ENCODE measurements around the gene ST7. TPM values are rescaled to one million over a fixed set of nuclear protein-coding genes. Genes with fewer than 3 reads are reported as not detected.

Gene ST7
- polyA plus RNA-seq, 2 of the 4 experiments (the other 2 are of a cell fraction): 16.2 to 26.0 TPM

GRCh38 chr7:117139397-117139984, 186.2 kb downstream of the ST7 start:
- no peaks in the 10 kb centered on the region for H3K9me3 ChIP-seq
- peaks cover 20% of the 10 kb centered on the region for H3K4me1 ChIP-seq
- no peak overlapping the region for H3K27ac ChIP-seq
- WGBS (ENCODE audit: missing lambda C conversion rate): 91% methylated on average over 3 of the region's 3 CpGs
- ChIA-PET POLR2A (no interaction called here), CTCF (interaction anchor here (0.6 kb wide), 1 partner anchor 206 kb away, joined by 3 read pairs; no protein-coding TSS in a partner anchor)
- TF ChIP-seq NFE2L2 (conservative IDR thresholded peaks at IDR 0.05; ENCODE audit: low read length) (no peak), JUN (IDR thresholded peaks at IDR 0.05) (no peak), PBX3 (IDR thresholded peaks at IDR 0.05) (no peak), HES2 (IDR thresholded peaks at IDR 0.05) (no peak)
- H3K4me2 ChIP-seq: no peak overlapping the region
- ATAC-seq: no peak
- FAIRE-seq: no peak
- no peak overlapping the region for H3K4me3 ChIP-seq
- no peak for DNase-seq (ENCODE audit: low read depth in 1 of 2, low spot score in 1 of 2)

- WGBS (ENCODE audit: missing lambda C conversion rate): 74% methylated on average over 3 of the region's 3 CpGs
- POLR2A ChIA-PET: no interaction called here
- FAIRE-seq (no peak), DNase-seq (ENCODE audit: low read depth in 1 of 2, low spot score in 1 of 2) (no peak), ATAC-seq (no peak)
- no peak overlapping the region for H3K27ac ChIP-seq
- H3K4me1 ChIP-seq: peaks cover 14% of the 10 kb centered on the region
- no peaks in the 10 kb centered on the region for H3K9me3 ChIP-seq
- no peak overlapping the region for H3K4me2 ChIP-seq
- TF ChIP-seq USF2 (IDR thresholded peaks at IDR 0.05) (no peak), MAFK (IDR thresholded peaks at IDR 0.05; ENCODE audit: partially characterized antibody) (no peak), KDM5A (IDR thresholded peaks at IDR 0.05) (no peak), MYC (IDR thresholded peaks at IDR 0.05; ENCODE audit: borderline replicate concordance, low read length) (no peak), EHMT2 (IDR thresholded peaks at IDR 0.05; ENCODE audit: low read depth) (no peak), POLR2AphosphoS2 (conservative IDR thresholded peaks at IDR 0.05; ENCODE audit: low read length) (no peak), ELK1 (IDR thresholded peaks at IDR 0.05; ENCODE audit: low read depth, low read length) (no peak), CHD2 (IDR thresholded peaks at IDR 0.05; ENCODE audit: low read length, partially characterized antibody) (no peak), ZFP36 (IDR thresholded peaks at IDR 0.05; ENCODE audit: borderline replicate concordance, partially characterized antibody) (no peak), HES2 (IDR thresholded peaks at IDR 0.05) (no peak), NFE2L2 (conservative IDR thresholded peaks at IDR 0.05; ENCODE audit: low read length) (no peak), SMC3 (IDR thresholded peaks at IDR 0.05) (no peak), HEYL (CRISPR knock-in tag; IDR thresholded peaks at IDR 0.05) (no peak), GATA3 (IDR thresholded peaks at IDR 0.05; ENCODE audit: borderline replicate concordance) (no peak), HOXB13 (CRISPR knock-in tag; IDR thresholded peaks at IDR 0.05; ENCODE audit: low read depth) (no peak), BCL3 (IDR thresholded peaks at IDR 0.05) (no peak), CBX8 (IDR thresholded peaks at IDR 0.05) (no peak), REST (IDR thresholded peaks at IDR 0.05) (no peak)
- CTCF ChIA-PET: no interaction called here
- no peak overlapping the region for H3K4me3 ChIP-seq
Measured at GRCh38 chr7:117140921-117141320, 187.6 kb downstream of the ST7 start.
